Measurements from ENCODE around the gene TMEM60.
"Not testable (repeated sequence)": the region's sequence is repeated elsewhere in the genome, so short reads cannot be mapped to it uniquely, and the experiment has no call there.

DNA sequence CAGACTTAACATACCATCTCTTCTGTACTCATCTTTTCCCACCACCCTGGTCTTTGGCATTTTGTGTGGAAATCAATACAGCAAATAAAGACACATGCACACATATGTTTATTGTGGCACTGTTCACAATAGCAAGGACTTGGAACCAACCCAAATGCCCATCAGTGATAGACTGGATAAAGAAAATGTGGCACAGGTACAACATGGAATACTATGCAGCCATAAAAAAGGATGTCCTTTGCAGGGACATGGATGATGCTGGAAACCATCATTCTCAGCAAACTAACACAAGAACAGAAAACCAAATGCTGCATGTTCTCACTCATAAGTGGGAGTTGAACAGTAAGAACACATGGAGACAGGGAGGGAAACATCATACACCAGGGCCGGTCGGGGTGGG, 38.2 kb upstream of the TMEM60 start:
- not testable (repeated sequence) for TF ChIP-seq CTCF (IDR thresholded peaks at IDR 0.05 in 8 of 11, conservative IDR thresholded peaks at IDR 0.05 in 3 of 11); POLR2A (IDR thresholded peaks at IDR 0.05)
